Heart left ventricle (tissue), 13 donors: ENCODE data around the gene ADRM1.

Experiments used
- CTCF ChIP-seq, 12 donors: fragments of 200-600 bp; sonication (generic) in 4 of 12; IDR thresholded peaks; one replicate each; pipeline versions ENCODE4 v1.5.0 to v1.8.0; 2018 to 2022; ENCODE audit warnings: antibody characterized with exemption in 12 of 12, mild to moderate bottlenecking in 5 of 12
- POLR2A ChIP-seq, 2 donors: fragments of 450-650 bp; IDR thresholded peaks; one replicate each; pipeline ENCODE4 v1.6.1; 2017; ENCODE audit warnings: antibody characterized with exemption in 2 of 2, mild to moderate bottlenecking in 2 of 2, moderate library complexity in 2 of 2
- donor health status: ischemic (EF 13 %, LVEDD 7.1; RV severe dilation, severe dysfunction).
- donor health status: DM: no; HTN: yes; CAD: no.
- donor health status: DM: no; HTN: no; CAD: no.
- donor health status: ischemic (EF 25% LVEDD 6.9; RV normal size, moderate dysfunction).
- donor health status: ischemic (EF 25% LVEDD 5.7; RV mildly dilated, moderate dysfunction).
- donor health status: ischemic (EF 35%, LVEDD 5.7; RV mildly dilated, moderate dysfunction).
- donor health status: nonischemic (EF 11% LVEDD 7.7; RV severe dilation, severe dysfunction).
- donor health status: DM: yes; HTN: yes; CAD: no.
- donor health status: PGD.
- donor health status: ischemic (EF 29% LVEDD 5.4; RV normal size, mild dysfunction).
- donor health status: nonischemic (EF 23%, LVEDD 6.1; RV moderate dilation, normal function).

- no peak for TF ChIP-seq CTCF (IDR thresholded peaks at IDR 0.05)
- TF ChIP-seq POLR2A (IDR thresholded peaks at IDR 0.05) = no peak
These were observed 33.4 kb upstream of the ADRM1 start for GRCh38 chr20:62269378-62269777.
